PC-3 (cell line): ENCODE measurements around the gene DUSP12.

Source experiments
- EZH2 ChIP-seq: fragments of 300-600 bp; sonication (generic); IDR thresholded peaks from one replicate; pipeline ENCODE4 v1.6.1; 2017; ENCODE audit warnings: antibody characterized with exemption, mild to moderate bottlenecking, low read length; ENCODE audit not compliant: unreplicated experiment
- EZH2phosphoT487 ChIP-seq: fragments of 300-600 bp; sonication (generic); IDR thresholded peaks from 2 replicates; pipeline ENCODE4 v1.6.1; 2018; ENCODE audit warnings: mild to moderate bottlenecking, antibody characterized with exemption, low read length, borderline replicate concordance
- TF ChIP-seq, protein P1 (sequence below): fragments of 300-600 bp; sonication (generic); conservative IDR thresholded peaks from 2 replicates; pipeline ENCODE4 v1.5.1; 2017; ENCODE audit warnings: antibody characterized with exemption, low read depth, mild to moderate bottlenecking, low read length

DNA sequence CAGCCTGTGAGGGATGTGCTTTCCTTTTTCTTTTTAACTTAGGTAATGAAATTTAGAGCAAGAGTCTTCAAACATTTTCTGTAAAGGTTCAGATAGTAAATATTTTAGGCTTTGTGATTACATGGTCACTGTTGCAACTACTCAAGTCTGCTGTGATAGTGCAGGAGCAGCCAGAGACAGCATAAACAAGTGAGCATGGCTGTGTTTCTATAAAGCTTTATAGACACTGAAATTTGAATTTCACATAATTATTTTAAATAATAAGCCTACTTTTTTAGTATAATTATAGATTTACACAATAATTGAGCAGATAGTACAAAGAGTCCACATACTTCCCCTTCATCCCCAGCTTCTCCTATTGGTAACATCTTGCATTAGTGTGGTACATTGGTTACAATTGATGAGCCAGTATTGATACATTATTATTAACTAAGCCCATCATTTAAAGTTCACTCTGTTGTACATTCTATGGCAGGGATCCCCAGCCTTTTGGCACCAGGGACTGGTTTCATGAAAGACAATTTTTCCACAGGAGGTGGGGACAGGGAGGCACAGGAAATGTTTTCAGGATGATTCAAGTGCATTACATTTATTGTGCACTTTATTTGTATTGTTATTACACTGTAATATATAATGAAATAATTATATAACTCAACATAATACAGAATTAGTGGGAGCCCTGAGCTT, 19.5 kb downstream of the DUSP12 start:
- TF ChIP-seq, protein P1, sequence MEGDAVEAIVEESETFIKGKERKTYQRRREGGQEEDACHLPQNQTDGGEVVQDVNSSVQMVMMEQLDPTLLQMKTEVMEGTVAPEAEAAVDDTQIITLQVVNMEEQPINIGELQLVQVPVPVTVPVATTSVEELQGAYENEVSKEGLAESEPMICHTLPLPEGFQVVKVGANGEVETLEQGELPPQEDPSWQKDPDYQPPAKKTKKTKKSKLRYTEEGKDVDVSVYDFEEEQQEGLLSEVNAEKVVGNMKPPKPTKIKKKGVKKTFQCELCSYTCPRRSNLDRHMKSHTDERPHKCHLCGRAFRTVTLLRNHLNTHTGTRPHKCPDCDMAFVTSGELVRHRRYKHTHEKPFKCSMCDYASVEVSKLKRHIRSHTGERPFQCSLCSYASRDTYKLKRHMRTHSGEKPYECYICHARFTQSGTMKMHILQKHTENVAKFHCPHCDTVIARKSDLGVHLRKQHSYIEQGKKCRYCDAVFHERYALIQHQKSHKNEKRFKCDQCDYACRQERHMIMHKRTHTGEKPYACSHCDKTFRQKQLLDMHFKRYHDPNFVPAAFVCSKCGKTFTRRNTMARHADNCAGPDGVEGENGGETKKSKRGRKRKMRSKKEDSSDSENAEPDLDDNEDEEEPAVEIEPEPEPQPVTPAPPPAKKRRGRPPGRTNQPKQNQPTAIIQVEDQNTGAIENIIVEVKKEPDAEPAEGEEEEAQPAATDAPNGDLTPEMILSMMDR: no peak
- TF ChIP-seq EZH2phosphoT487: no peak
- no peak for TF ChIP-seq EZH2
